Mammary epithelial cell (primary cell): Measurements from ENCODE around the gene CLRN1.

Source experiments
- CTCF ChIP-seq, 2 donors: IDR thresholded peaks in 1 of 2; conservative IDR thresholded peaks in 1 of 2; 2 replicates each; pipeline ENCODE4 v1.5.1; 2011 to 2012; ENCODE audit warnings: inconsistent platforms in 2 of 2, low read length in 2 of 2, mild to moderate bottlenecking in 2 of 2, control low read depth in 1 of 2, low read depth in 1 of 2; ENCODE audit not compliant: insufficient read depth in 1 of 2; ENCODE audit errors: extremely low read depth in 1 of 2
- EZH2 ChIP-seq: IDR thresholded peaks from 2 replicates; pipeline ENCODE4 v1.6.1; 2012; ENCODE audit warnings: low read length, inconsistent platforms, borderline replicate concordance

GRCh38 chr3:151012753-151013152 is 40.2 kb upstream of the CLRN1 start:
- TF ChIP-seq CTCF (conservative IDR thresholded peaks at IDR 0.05 in 1 of 2, IDR thresholded peaks at IDR 0.05 in 1 of 2; ENCODE audit: extremely low read depth in 1 of 2, insufficient read depth in 1 of 2, low read depth in 1 of 2, low read length in 2 of 2): no peak
- TF ChIP-seq EZH2: no peak
